DND-41 (cell line): Measurements from ENCODE around the gene CTNNA1.
"Not testable (repeated sequence)": the region's sequence is repeated elsewhere in the genome, so short reads cannot be mapped to it uniquely, and the experiment has no call there.

Experiments
- ATAC-seq: fragments of 200-7000 bp; cut with Tn5 transposase; 3 replicates; pipeline ENCODE4 v1.9.1; 2021; ENCODE audit warnings: low read depth; ENCODE audit not compliant: insufficient read depth
- DNase-seq: peaks from one replicate; pipeline ENCODE4 v3.0.0-alpha.2; 2020
- H2AFZ ChIP-seq: 2 replicates; pipeline ENCODE4 v1.6.0; 2012; ENCODE audit warnings: low read depth, low read length
- H3K27ac ChIP-seq: 2 replicates; pipeline ENCODE4 v1.5.1; 2012; ENCODE audit warnings: low read length, inconsistent platforms
- H3K27me3 ChIP-seq: fragments of 200-600 bp; sonication (generic); 2 replicates; pipeline ENCODE4 v1.6.0; 2012; ENCODE audit warnings: low read length, mild to moderate bottlenecking, inconsistent platforms; ENCODE audit not compliant: insufficient read depth, poor library complexity
- H3K36me3 ChIP-seq: 2 replicates; pipeline ENCODE4 v1.5.1; 2012; ENCODE audit warnings: low read length, inconsistent platforms; ENCODE audit not compliant: insufficient read depth
- H3K4me1 ChIP-seq: 2 replicates; pipeline ENCODE4 v1.5.1; 2012; ENCODE audit warnings: mild to moderate bottlenecking, low read length; ENCODE audit not compliant: insufficient read depth
- H3K4me2 ChIP-seq: 2 replicates; pipeline ENCODE4 v1.6.0; 2012; ENCODE audit warnings: mild to moderate bottlenecking, moderate library complexity, low read length, inconsistent platforms; ENCODE audit not compliant: insufficient read depth
- H3K4me3 ChIP-seq, 2 experiments: fragments of 200-600 bp in 1 of 2; shearing (Covaris generic) in 1 of 2; 2 replicates each; pipeline ENCODE4 v1.5.1; 2012 to 2016; ENCODE audit warnings: inconsistent platforms in 2 of 2, low read length in 2 of 2, mild to moderate bottlenecking in 2 of 2, low read depth in 1 of 2, moderate library complexity in 1 of 2
- H3K79me2 ChIP-seq: 2 replicates; pipeline ENCODE4 v1.6.0; 2012; ENCODE audit warnings: low read length, inconsistent platforms; ENCODE audit not compliant: insufficient read depth
- H3K9ac ChIP-seq: 2 replicates; pipeline ENCODE4 v1.6.0; 2012; ENCODE audit warnings: low read depth, mild to moderate bottlenecking, inconsistent platforms, low read length, moderate library complexity
- H3K9me3 ChIP-seq: 2 replicates; pipeline ENCODE4 v1.5.1; 2012; ENCODE audit warnings: low read length, moderate library complexity, mild to moderate bottlenecking, inconsistent platforms; ENCODE audit not compliant: insufficient read depth, severe bottlenecking
- H4K20me1 ChIP-seq: 2 replicates; pipeline ENCODE4 v1.6.0; 2012; ENCODE audit warnings: low read length; ENCODE audit not compliant: insufficient read depth
- CTCF ChIP-seq: IDR thresholded peaks from 2 replicates; pipeline ENCODE4 v1.5.1; 2012; ENCODE audit warnings: borderline replicate concordance, low read length, moderate library complexity, mild to moderate bottlenecking; ENCODE audit not compliant: poor library complexity, severe bottlenecking; ENCODE audit errors: extremely low read depth
- EZH2 ChIP-seq: IDR thresholded peaks from 3 replicates; pipeline ENCODE4 v1.6.1; 2012; ENCODE audit warnings: borderline replicate concordance, low read depth, mild to moderate bottlenecking, moderate library complexity, low read length, inconsistent platforms; ENCODE audit not compliant: severe bottlenecking

Gene CTNNA1

GRCh38 chr5:138770977-138771376 is 17.8 kb downstream of the CTNNA1 start:
- Histone ChIP-seq H3K27me3 (no peaks in the 10 kb centered on the region), H2AFZ (no peak overlapping the region), H3K36me3 (no peaks in the 10 kb centered on the region), H3K9me3 (no peaks in the 10 kb centered on the region), H3K4me3 (no peak overlapping the region), H3K9ac (no peak overlapping the region), H3K4me1 (no peaks in the 10 kb centered on the region), H4K20me1 (no peaks in the 10 kb centered on the region), H3K79me2 (no peaks in the 10 kb centered on the region), H3K4me2 (no peak overlapping the region), H3K27ac (no peak overlapping the region)
- DNase-seq (no peak), ATAC-seq (no peak)
- no peak for TF ChIP-seq EZH2
- no peak for TF ChIP-seq CTCF

- Histone ChIP-seq H4K20me1 (no peaks in the 10 kb centered on the region), H3K4me1 (no peaks in the 10 kb centered on the region), H3K4me3 (no peak overlapping the region), H3K9me3 (no peaks in the 10 kb centered on the region), H3K27me3 (no peaks in the 10 kb centered on the region), H3K36me3 (no peaks in the 10 kb centered on the region), H2AFZ (no peak overlapping the region), H3K4me2 (no peak overlapping the region), H3K27ac (no peak overlapping the region), H3K9ac (no peak overlapping the region), H3K79me2 (no peaks in the 10 kb centered on the region)
- no peak for TF ChIP-seq EZH2
- TF ChIP-seq CTCF = no peak
- DNase-seq = no peak
- ATAC-seq = no peak
Observed at GRCh38 chr5:138772986-138773594, 19.9 kb downstream of the CTNNA1 start.

- not testable (repeated sequence) for H4K20me1 ChIP-seq, H2AFZ ChIP-seq, H3K4me2 ChIP-seq, H3K27ac ChIP-seq, DNase-seq, H3K4me1 ChIP-seq, H3K9ac ChIP-seq, H3K4me3 ChIP-seq, H3K79me2 ChIP-seq, H3K27me3 ChIP-seq, H3K9me3 ChIP-seq, H3K36me3 ChIP-seq, ATAC-seq
Observed at GRCh38 chr5:138773624-138774023, 20.4 kb downstream of the CTNNA1 start.

- no peaks in the 10 kb centered on the region for H3K9me3 ChIP-seq
- no peak overlapping the region for H3K4me3 ChIP-seq
- H2AFZ ChIP-seq = no peak overlapping the region
- H3K9ac ChIP-seq = no peak overlapping the region
- no peaks in the 10 kb centered on the region for H3K4me1 ChIP-seq
- H3K27me3 ChIP-seq = no peaks in the 10 kb centered on the region
- no peaks in the 10 kb centered on the region for H3K79me2 ChIP-seq
- H3K4me2 ChIP-seq = no peak overlapping the region
- no peaks in the 10 kb centered on the region for H4K20me1 ChIP-seq
- no peak overlapping the region for H3K27ac ChIP-seq
- TF ChIP-seq CTCF = no peak
- no peak for TF ChIP-seq EZH2
- H3K36me3 ChIP-seq = no peaks in the 10 kb centered on the region
- no peak for DNase-seq
- no peak for ATAC-seq
Observed at GRCh38 chr5:138775034-138775433, 21.8 kb downstream of the CTNNA1 start.
